HL-60/S4 treated with retinoic acid at 250 ng/mL for 4 days and 3 days (cell line): ENCODE data around the gene ZMYND8.

Source experiments
- in situ Hi-C: fragments of 300-500 bp; cut with MboI; formaldehyde crosslinking; loops from 2 replicates; pipeline ENCODE4 v1.7.0; 2022; ENCODE audit warnings: low sequenced_read_pairs

The ZMYND8 gene

GRCh38 chr20:47195573-47195972 lies 160.9 kb downstream of the ZMYND8 start:
- in situ Hi-C loops, result loop anchor here (25.0 kb wide), 1 partner anchor 1417 kb away; no protein-coding TSS in a partner anchor

- in situ Hi-C loops, result loop anchor here (25.0 kb wide), 1 partner anchor 1420 kb away; no protein-coding TSS in a partner anchor
These were observed 164.5 kb downstream of the ZMYND8 start for GRCh38 chr20:47191956-47192355.

GRCh38 chr20:47191074-47191673 lies 165.3 kb downstream of the ZMYND8 start:
- in situ Hi-C loops, result loop anchor here (25.0 kb wide), 1 partner anchor 1421 kb away; no protein-coding TSS in a partner anchor

- in situ Hi-C loops, result loop anchor here (25.0 kb wide), 1 partner anchor 1423 kb away; no protein-coding TSS in a partner anchor
These were observed 167.4 kb downstream of the ZMYND8 start for GRCh38 chr20:47189060-47189459.

- in situ Hi-C loops, result loop anchor here (25.0 kb wide), 1 partner anchor 1424 kb away; no protein-coding TSS in a partner anchor
These were observed 168.0 kb downstream of the ZMYND8 start for GRCh38 chr20:47188540-47188939.

- in situ Hi-C loops, result loop anchor here (25.0 kb wide), 1 partner anchor 1425 kb away; no protein-coding TSS in a partner anchor
These were observed 168.9 kb downstream of the ZMYND8 start for GRCh38 chr20:47187450-47188195.

GRCh38 chr20:47183367-47183766 lies 173.1 kb downstream of the ZMYND8 start:
- in situ Hi-C loops, result loop anchor here (25.0 kb wide), 1 partner anchor 1429 kb away; no protein-coding TSS in a partner anchor

GRCh38 chr20:47181056-47181862 lies 175.2 kb downstream of the ZMYND8 start:
- in situ Hi-C loops, result loop anchor here (25.0 kb wide), 1 partner anchor 1431 kb away; no protein-coding TSS in a partner anchor

GRCh38 chr20:47179267-47179666 lies 177.2 kb downstream of the ZMYND8 start:
- in situ Hi-C loops, result loop anchor here (25.0 kb wide), 1 partner anchor 1433 kb away; no protein-coding TSS in a partner anchor

- in situ Hi-C loops, result loop anchor here (25.0 kb wide), 1 partner anchor 1433 kb away; no protein-coding TSS in a partner anchor
These were observed 177.6 kb downstream of the ZMYND8 start for GRCh38 chr20:47178851-47179250.

- in situ Hi-C loops, result loop anchor here (25.0 kb wide), 1 partner anchor 1434 kb away; no protein-coding TSS in a partner anchor
These were observed 178.2 kb downstream of the ZMYND8 start for GRCh38 chr20:47178277-47178676.

- in situ Hi-C loops, result loop anchor here (25.0 kb wide), 1 partner anchor 1436 kb away; no protein-coding TSS in a partner anchor
These were observed 180.3 kb downstream of the ZMYND8 start for GRCh38 chr20:47176217-47176616.

- in situ Hi-C loops, result loop anchor here (25.0 kb wide), 1 partner anchor 1437 kb away; no protein-coding TSS in a partner anchor
These were observed 181.0 kb downstream of the ZMYND8 start for GRCh38 chr20:47175493-47175892.

GRCh38 chr20:47174456-47175243 lies 181.8 kb downstream of the ZMYND8 start:
- in situ Hi-C loops, result loop anchor here (25.0 kb wide), 2 partner anchors 412 to 1438 kb away; no protein-coding TSS in a partner anchor

- in situ Hi-C loops, result loop anchor here (25.0 kb wide), 1 partner anchor 411 kb away; no protein-coding TSS in a partner anchor
These were observed 182.8 kb downstream of the ZMYND8 start for GRCh38 chr20:47173596-47174216.

- in situ Hi-C loops, result loop anchor here (25.0 kb wide), 1 partner anchor 410 kb away; no protein-coding TSS in a partner anchor
These were observed 183.9 kb downstream of the ZMYND8 start for GRCh38 chr20:47172579-47172978.

- in situ Hi-C loops, result loop anchor here (25.0 kb wide), 1 partner anchor 406 kb away; no protein-coding TSS in a partner anchor
These were observed 188.7 kb downstream of the ZMYND8 start for GRCh38 chr20:47167846-47168245.

GRCh38 chr20:47165376-47165865 lies 191.1 kb downstream of the ZMYND8 start:
- in situ Hi-C loops, result loop anchor here (25.0 kb wide), 1 partner anchor 403 kb away; no protein-coding TSS in a partner anchor

GRCh38 chr20:47164140-47164539 lies 192.4 kb downstream of the ZMYND8 start:
- in situ Hi-C loops, result loop anchor here (25.0 kb wide), 1 partner anchor 402 kb away; no protein-coding TSS in a partner anchor
